HL-60/S4 treated with phorbol 12-myristate 13-acetate at 8.2 ng/mL for 4 days and 3 days (cell line): ENCODE data around the gene ENTHD1.

Experiments
- in situ Hi-C: fragments of 300-500 bp; cut with MboI; formaldehyde crosslinking; loops from 2 replicates; pipeline ENCODE4 v1.15.0; 2022; ENCODE audit warnings: low sequenced_read_pairs

The ENTHD1 gene

DNA sequence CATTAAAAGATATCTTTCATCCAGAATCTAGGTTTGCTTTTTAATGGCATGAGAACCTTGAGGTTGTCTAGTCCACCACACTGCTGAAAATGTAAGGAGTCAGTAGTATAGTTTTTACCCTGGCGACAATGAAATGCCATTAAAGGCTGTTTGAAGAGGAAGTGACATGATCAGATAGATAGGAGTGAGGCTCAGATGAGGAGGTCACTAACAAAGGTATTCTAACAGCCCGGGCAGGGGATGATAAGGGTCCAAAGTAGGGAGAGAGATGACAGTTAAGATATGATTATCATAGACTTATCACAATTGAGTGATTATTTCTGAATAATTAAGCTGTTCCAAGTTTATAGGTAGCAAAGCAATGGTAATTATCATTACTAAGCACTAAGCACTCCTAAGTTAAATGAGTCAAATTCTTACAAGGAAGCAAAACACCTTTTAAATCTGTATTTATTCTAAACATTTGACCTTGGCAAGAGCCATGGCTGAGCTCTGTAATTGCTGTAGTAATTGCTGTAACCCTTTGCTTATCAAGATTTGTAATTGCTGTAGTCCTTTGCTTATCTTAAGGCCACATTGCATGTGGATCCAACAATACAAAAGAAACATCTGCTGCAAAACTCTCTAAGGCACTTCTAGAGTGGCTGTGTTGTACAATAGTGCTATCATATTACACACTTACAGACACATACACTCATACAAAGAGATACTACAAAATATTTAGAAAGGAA lies 92.6 kb downstream of the ENTHD1 start:
- in situ Hi-C loops: no loop called here

DNA sequence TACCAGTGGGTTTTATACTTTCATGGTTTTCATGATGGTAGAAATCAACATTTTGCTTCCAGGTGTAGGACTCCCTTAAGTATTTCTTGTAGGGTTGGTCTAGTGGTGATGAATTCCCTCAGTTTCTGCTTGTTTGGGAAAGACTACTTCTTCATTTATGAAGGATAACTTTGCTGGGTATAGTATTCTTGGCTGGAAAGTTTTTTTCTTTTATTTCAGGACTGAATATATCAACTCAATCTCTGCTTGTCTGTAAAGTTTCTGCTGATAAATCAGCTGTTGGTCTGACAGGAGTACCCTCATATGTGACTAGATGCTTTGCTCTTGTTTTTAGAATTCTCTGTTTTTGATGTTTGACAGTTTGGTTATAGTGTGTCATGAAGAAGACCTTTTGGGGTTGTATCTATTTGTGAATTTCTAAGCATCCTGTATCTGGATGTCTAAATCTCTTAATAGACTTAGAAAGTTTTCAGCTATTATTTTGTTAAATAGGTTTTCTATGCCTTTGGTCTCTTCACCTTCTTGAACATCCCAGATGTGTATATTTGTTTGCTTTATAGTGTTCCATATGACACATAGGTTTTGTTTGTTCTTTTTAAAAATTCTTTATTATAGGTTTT lies 95.9 kb downstream of the ENTHD1 start:
- in situ Hi-C loops: no loop called here

- in situ Hi-C loops: no loop called here
Measured at GRCh38 chr22:39789788-39790187, 103.8 kb downstream of the ENTHD1 start.

- in situ Hi-C loops: no loop called here
Measured at GRCh38 chr22:39785232-39785631, 108.3 kb downstream of the ENTHD1 start.

- in situ Hi-C loops: no loop called here
Measured at GRCh38 chr22:39777716-39778454, 115.7 kb downstream of the ENTHD1 start.

DNA sequence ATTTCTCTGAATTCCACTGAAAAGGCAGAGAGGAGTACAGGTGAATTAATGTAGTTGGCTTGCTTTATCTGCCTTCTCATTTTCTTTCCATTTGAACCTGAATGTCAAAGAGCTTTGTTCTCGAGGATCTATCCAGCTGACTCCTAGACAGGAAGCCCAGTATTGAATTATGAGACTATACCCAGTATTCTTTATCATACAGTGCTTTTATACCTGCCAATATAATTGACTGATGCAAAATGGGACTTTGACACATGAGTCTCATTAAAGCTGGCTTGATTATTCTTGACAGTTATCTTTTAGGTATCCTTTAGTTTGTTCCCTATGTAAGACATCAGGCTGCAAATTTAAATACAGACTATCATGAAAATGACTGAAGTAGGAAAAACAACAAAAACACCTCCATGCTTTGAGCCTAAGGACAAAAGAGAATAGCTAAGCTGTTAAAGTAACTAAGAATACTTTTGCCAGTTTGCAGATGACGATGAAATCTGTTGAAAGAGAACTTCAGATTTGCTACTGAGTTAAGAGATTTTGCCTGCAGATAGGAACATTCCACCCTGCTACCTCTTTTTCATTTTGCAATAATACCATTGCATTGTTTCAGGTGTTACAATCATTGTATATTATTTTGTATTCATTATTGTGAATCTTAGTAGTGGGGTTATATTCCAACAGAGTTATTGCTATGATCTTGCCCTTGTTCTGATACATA lies 117.1 kb downstream of the ENTHD1 start:
- in situ Hi-C loops: no loop called here

DNA sequence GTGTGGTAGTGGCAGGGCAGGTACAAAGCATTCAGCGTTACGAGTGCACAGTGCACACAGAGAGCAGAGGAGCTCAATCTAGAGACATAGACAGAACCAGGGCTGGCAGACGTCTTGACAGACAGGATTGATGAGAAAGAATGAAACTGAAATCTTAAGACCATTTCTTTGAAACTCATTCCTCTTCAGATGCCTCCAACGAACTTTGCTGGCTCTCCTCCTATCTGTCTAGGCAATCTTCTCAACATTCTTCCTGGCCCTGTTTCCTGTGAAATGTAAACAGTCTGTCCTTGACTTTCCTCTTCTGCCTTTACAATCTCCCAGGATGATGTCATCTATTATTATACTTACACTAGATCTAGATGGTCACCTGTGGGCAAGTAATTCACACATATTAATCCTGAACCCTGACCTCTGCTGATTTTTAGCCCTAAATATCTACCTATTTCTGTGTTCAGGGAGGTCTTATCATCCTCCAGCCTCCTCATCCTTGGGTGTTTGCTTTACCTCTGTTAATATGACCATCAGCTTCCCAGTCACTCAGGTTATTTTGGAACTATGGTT lies 119.5 kb downstream of the ENTHD1 start:
- in situ Hi-C loops: no loop called here

GRCh38 chr22:39773503-39773902 lies 120.1 kb downstream of the ENTHD1 start:
- in situ Hi-C loops: no loop called here

DNA sequence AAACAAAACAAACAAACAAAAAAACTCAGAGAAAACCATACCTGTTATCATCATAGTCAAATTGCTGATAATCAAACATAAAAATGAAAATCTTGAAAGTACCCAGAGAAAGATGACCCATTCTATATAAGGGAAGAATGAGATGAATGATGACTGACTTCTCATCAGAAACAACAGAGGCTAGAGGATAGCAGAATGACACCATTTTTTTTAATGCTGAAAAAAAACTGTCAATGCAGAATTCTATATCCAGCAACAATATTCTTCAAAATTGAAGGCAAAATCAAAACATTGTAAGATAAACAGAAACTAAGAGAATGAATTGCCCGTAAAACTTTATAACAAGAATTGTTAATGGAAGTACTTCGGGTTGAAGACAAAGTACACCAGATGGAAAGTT lies 122.1 kb downstream of the ENTHD1 start:
- in situ Hi-C loops: no loop called here

- in situ Hi-C loops: no loop called here
Measured at GRCh38 chr22:39765661-39766060, 127.9 kb downstream of the ENTHD1 start.

GRCh38 chr22:39765046-39765445 lies 128.5 kb downstream of the ENTHD1 start:
- in situ Hi-C loops: no loop called here

- in situ Hi-C loops: no loop called here
Measured at GRCh38 chr22:39763276-39763675, 130.3 kb downstream of the ENTHD1 start.

DNA sequence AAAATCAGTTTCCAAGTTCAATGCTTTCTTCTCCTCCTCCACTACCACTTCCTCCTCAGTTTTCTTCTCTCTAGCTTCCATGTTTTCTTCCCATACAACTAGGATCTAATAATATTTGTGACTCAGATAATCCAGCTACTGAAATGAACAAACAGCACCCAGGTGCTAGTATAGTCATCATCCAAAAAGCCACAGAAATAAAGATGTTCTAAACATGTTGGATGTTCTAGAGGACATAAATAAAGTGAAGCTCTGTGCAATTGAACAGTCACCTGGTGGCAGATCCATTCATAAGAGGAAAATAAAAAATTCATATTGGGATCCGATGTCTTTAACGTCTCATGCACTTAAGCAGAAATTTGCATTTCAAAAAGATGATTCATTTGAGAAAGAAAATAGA lies 142.8 kb downstream of the ENTHD1 start:
- in situ Hi-C loops: no loop called here

- in situ Hi-C loops: no loop called here
Measured at GRCh38 chr22:39748877-39749276, 144.7 kb downstream of the ENTHD1 start.

DNA sequence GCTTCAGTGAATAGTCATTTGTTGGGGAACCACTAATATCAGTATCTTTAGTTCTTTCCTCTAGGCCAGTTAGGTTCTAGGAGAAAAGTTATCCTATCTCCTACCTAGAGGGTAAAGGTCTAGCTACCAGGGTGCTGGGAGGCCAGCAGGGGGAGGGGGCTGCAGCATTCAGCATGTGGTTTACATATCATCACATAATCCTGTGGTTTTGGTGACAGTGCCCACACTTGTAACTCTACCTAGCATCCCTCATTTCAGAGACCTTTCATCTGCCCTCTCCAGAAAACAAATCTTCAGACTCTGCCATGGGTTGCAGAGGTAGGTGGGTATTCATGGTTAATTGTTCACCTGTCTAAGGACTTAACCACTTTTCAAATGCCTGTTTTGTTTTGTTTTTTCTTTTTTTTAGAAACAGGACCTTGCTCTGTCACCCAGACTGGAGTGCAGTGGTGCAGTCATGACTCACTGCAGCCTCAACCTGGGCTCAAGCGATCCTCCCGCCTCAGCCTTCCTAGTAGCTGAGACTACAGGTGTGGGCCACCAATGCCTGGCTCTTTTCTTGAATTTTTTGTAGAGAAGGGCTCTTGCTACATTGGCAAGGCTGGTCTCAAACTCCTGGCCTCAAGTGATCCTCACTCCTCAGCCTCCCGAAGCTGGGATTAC lies 146.8 kb downstream of the ENTHD1 start:
- in situ Hi-C loops: no loop called here

- in situ Hi-C loops: no loop called here
Measured at GRCh38 chr22:39745789-39746188, 147.8 kb downstream of the ENTHD1 start.

DNA sequence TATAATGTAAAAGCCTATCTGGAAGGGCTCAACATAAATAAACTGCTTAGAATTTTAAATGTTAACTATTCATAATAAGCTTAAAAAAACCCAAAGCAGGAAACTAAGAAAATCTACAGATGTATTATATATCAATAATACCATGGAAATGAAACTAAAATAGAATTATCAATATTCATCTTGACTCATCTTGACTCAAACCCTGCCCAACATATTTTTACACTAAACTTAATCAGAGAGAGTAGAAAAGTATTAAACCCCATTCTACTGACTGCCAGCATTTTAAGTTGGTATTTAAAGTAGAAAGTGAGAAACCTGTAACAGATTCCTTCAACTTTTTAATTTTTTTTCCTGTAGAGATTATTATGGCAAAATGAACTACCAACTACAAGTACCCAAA lies 149.2 kb downstream of the ENTHD1 start:
- in situ Hi-C loops: no loop called here

DNA sequence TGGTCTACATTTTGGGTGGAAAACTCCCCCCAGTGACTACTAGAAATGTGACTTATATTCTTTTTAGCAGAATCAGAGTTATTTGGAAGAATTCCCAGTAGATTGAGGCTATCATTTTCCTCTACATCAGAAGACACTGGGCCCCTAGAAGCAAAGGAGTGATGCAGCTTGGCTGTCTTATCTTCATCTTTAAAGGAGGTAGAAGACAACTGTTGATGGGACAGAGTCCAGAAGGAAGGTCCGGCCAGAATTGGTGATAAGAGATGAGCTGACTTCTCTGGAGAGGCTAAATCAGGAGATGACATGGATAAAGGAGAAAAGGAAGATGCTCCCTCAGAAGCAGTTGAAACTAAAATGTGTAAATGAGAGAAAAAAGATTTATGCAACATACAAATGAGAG lies 149.6 kb downstream of the ENTHD1 start:
- in situ Hi-C loops: no loop called here

- in situ Hi-C loops: no loop called here
Measured at GRCh38 chr22:39739338-39740027, 154.1 kb downstream of the ENTHD1 start.

GRCh38 chr22:39738746-39739145 lies 154.8 kb downstream of the ENTHD1 start:
- in situ Hi-C loops: no loop called here
